ENCODE results near the gene PSMB11.
A peak's percentile ranks its signal among the peaks of the same experiment; 100 is the strongest.

PSMB11 gene

DNA sequence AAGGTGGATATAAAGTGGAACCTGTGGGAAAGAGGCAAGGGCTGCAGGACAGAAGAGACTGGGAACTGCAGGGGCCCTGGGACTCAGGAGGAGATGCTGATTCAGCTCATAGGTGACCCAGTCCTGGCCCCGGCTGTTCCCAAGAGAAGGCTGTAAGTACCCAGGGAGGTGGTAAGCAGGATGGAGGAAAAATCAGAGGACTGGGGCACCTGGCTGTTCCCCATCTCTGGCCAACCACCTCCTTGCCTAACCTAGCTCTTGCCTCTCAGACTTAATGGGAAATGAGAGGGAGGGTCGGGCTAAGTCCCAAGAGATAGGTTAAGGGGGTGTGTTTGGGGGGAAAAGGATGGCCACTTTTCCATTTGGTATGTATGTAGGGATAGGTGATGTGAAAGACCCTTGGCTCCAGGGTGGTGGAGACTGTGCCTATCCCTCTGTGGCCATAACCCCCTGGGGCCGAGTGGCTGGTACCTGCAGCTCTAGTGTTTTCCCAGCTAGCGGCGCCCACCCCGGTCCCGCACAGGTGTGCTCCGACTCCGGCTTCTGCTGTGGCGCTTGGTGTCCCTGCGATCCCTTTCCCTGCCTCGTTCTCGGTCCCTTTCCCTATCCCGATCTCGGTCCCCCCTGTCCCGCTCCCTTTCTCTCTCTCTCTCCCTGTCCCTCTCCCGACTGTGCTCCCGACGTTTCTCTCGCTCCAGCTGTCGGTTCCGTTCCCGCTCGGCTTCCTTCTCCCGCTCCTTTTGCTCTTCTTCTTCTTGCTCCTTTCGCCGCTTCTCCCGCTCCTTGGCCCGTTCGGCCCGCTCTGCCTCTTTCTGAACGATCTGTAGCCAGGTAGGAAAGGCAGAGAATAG, 16.9 kb downstream of the PSMB11 start:
- DNase-seq (ENCODE audit: low read depth), result no peak

DNA sequence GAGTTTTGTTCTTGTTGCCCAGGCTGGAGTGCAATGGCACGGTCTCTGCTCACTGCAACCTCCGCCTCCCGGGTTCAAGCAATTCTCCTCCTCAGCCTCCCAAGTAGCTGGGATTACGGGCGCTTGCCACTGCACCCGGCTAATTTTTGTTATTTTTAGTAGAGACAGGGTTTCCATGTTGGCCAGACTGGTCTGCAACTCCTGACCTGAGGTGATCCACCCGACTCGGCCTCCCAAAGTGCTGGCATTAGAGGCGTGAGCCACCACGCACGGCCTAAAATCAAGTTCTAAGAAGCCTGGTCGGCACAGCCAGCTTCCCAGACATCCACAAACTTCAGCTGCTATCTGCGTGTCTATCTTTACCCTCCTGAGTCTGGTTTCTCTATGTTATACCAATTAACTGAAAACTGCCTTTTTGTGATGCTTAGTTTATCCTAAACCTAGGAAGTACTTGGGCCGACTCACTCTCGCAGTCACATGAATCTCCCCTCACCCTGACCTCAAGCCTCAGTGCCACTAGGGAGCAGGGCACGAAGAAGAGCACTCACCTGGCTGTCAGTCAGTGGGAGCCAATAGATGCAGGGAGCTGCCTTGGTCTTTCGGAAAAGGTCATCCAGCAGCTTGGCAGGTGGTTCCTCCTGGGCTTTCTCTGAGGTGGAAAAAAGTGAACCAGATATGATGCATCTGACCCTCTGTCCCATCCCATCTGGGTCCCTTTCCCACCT, 18.7 kb downstream of the PSMB11 start:
- no peak for DNase-seq (ENCODE audit: low read depth)

DNA sequence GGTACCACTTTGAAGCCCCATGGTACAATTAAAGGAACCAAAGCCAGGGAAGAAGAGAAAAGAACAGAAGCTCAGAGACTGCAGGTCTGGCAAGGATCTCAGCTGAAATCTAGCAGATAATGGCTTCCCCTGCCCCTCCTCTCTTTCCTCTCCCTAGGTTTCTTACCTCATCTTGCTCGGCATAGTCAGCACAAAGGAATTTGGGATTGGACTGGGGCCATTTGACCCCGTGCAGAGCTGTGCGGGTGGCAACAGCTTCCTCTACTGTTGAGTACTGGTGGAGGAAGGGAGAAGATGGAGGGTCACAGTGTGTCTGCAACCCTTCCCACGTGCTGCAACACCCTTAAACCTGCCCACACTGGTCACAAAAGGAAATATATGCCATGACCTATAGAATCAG, 20.0 kb downstream of the PSMB11 start:
- DNase-seq (ENCODE audit: low read depth), result peak; percentile 98

DNA sequence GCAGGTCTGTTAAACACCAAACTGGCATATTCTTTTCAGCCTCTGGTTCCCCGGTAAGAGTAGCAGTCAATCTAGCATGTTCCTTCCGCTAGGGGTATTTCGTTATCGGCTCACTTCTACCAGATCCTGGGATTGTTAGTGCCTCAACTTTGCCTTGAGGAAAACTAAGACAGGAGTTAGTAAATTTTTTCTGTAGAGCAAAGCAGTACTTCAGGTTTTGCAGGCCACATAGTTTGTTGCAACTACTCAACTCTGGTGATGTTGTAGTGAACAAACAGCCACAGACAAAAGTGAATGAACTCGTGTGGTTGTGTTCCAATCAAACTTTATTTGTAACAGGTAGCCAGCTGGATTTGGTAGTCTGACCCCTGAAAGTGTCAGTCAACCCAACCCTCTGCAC, 21.6 kb downstream of the PSMB11 start:
- DNase-seq (ENCODE audit: low read depth), result no peak

DNA sequence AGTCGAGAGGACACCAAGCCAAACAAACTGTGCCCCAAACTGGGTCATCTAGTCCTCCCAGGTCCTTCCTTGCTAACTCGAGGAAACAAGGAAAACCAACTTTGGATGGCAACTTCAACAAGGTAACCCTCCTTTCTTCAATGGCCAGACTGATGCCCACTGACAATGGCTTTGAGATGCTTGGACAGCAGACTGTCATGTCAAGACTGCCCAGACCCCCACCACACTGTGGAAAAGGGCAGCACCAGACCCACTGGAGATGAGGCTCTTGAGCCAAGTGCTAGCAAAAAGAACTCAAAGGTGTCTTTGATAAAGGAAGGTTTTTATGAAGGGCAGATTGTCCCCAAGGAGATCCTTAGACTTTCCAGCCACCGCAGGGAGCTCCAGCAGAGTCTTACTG, 24.4 kb downstream of the PSMB11 start:
- DNase-seq (ENCODE audit: low read depth), result no peak

DNA sequence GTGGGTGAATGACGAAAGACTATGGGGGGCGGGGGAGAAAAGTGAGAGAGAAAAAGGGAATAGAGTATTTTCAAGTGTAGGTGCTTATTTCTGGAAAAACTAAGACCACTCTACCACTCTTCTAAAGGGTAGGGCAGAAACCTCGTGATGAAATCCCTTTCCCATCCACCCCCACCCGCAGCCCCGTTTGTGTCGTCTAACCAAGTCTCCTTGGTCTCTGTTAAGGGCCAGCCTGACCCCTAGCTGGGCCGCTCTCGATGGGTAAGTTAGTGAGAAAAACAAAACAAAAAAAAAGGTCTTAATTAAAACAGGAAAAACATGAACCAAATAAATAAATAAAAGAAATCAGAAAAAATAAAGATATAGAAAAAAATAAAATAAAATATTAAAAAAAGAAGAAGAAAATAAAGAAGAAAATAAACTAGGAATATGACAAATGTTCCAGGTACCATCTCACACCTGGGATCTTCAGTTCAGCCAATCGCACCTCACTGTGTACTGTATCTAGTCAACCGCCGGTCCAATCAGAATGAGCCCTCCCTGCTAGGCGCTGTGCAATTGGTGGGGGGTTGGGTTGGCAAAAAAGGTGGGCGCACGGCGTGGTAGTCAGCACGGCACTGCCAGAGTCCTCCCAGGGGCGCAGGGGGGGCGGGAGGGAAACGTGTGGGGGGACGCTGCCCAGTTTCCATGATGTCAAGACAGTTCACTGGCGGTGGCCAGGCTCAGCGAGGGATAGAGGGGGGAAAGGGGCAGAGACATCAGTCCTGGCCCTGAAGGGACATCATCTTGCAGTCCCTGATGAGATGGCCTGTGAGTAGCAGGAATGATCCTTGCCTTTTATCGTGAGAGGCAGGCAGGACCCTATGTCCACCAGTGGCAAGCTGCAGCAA, 25.1 kb downstream of the PSMB11 start:
- no peak for DNase-seq (ENCODE audit: low read depth)

DNA sequence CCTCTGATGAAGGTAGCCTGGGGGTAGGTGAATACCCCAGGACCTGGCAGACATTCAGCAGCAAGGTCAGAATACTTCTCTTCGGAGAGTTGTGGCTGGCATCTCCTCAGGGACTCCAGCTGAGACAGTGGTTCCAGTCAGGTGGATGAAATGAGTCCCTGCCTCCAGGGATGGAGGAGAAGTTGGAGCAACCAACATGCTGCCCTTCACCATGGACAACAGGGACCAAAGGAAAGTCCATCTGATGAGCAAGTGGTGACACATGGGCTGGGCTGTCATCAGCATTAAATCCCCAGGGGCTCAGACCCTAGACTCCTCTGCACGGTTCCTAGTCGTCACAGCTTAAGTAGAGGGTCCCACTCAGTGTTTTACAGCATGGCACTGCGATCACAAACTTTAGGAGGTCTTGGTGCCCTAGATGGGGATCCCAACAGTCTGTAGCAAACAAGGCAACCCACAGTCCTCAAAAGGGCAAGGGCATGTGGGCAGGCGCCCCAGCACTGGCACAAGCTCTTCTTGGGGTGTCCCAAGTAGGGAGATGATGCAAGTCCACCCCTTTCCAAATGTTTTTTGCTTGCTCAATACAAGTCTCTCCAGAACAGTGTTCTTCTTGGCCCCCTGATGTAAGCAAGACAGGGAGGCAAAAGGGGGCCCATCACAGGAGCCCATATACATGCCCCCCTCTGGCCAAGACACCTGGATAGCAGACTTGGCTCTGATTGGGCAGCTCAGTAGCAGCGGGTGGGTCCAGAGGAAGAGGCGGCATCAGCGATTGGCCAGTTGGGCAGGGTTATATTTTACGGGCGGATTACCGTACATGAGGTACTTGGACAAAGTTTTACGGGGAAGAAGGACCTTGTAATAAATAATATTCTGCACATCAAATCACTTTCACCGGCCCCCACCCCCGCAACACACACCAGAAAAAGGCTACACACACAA, 26.1 kb downstream of the PSMB11 start:
- no peak for DNase-seq (ENCODE audit: low read depth)

DNA sequence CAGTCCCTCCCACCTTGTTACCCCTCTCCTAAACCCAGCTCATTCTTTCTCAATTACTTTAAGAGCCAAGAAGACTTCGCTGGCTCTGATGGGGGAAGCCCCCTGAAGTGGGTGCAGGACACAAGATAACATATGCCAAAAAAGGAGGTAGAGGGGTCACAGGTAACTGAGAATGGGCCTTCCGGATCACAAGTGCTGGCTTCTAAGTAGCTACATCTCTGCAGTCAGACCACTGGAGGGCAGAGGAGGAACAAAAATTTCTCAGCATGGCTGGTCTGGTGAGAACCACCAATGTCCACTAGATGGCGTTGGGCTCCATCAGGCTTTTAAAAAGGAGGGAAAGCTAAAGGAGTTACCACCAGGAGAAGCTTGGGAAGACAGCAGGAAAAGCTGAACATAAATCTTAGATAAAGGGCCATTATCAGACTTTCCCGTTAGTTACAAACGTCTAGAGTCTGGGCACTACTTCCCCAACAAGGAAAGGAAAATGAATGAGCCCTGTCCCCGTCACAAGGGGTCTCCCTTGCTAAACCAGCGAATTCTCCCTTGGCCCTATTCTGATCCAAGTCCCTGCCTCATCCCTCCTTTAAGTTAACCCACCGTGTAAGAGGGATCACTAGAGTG, 26.9 kb downstream of the PSMB11 start:
- peak; percentile 93 for DNase-seq (ENCODE audit: low read depth)

DNA sequence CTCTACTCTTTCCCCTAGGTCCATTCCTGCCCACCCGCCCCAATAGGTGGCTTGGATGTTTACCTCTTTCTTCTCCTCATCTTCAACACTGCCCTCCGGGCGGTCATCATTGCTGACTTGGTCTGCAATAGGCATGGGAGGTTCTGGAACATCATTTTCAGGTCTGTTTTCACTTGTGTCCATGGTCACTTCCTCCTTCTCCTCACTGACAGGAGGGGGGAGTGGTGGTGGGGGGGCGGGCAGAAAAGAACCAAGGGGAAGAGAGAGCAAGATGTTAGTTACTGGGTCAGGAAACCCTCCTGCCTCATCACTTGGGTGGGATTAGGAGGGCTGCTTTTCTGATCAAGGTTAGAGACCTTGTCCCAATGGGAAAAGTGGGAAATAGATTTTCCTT, 27.4 kb downstream of the PSMB11 start:
- DNase-seq (ENCODE audit: low read depth), result no peak

DNA sequence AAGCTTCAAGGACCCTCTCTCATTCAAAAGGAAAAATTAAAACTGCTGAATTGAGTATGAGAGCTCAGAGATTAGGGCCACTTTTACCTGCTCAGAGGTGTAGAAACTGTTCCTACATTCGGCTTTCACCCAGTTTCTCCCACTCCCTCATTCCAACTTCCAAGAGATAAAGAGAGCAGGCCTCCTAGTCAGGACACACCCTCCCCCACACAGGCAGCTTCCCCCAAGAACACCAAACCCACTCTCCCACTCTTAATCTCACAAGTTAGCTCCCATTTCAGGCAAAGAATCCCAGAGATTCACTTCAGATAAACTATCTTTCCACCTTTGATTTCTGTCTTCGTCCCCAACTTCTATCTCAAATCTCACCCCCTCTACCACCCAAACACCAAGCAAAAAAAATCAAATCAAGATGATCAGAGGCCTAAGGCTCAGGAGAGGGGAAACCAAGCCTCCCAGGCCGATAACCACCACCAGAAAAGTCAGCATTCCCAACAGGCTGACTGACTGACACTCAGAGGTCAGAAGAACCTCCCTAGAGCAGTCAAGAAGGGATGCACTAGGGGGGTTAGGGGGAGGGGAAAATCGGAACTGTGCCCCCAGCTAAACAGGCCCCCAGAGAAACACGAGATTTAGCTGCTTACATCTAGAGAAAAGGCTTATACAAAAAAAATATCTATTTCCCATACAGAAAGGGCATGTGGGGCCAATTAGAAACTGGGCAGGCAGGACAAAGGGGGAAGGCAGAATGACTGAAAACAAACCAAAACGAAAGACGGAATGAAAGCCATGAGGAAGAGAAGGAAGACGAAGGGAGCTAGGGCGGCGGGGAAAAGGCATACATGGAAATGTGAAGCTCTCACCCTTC, 28.5 kb downstream of the PSMB11 start:
- DNase-seq (ENCODE audit: low read depth), result peak; percentile 64

DNA sequence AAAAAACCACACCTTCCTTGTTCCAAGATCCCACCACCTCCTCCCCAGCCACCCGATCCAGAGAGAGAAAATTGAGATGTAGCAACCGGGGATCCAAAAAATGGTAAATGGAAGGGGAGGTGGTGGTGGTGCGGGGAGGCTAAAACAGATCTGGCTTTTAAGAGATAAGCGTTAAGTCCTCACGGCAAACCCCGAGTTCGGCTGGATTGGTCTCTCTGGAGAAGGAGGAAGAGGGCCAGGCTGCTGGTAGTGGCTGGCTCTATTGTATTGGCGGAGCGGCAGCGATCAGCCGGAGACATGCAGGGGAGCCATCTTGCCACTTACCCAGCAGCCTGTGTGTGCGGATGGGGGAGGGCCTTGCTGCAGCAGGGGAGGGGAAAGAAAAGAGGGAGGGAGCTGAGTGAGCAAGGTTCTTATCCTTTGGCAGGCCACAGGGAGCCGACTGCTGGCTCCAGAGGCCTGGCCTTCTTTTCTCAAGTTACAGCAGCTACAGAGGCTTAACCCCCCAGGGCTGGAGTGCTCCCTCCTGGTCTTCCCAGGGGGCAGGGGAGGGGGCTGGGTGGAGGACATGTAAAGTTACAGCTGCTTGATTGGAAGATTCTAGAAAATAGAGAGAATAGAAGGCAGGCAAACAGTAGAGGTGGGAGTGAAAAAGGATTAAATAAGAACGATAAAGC, 29.4 kb downstream of the PSMB11 start:
- DNase-seq (ENCODE audit: low read depth), result peak; percentile 96

DNA sequence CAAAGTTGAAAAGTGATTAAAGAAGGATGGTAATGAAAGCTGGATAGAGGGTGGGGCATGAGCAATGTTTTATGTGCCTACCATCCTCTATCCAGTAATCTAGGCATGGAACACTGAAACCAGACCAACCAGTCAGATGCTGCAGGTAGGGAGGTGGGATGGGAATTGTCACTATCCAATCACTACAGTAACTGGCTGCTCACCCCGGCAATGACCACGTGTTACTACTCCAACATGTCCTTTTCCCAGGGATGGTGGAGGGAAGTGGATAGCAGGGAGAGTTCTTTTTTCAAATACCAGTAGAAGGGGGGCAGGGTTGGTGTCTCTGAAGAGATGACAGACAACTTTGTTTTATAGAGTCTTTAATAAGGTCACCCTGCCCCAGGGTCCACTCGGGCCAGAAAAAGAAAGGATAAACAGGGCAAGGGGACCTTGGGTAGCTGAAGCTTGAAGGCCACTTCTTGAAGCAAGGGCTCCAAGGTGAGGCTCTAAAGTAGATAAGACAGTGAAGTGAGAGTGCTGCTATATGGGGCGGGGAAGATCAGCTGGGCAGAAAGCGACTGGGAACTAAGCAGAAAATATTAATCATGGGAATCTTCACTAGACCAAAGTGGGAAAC, 30.0 kb downstream of the PSMB11 start:
- DNase-seq (ENCODE audit: low read depth), result no peak

DNA sequence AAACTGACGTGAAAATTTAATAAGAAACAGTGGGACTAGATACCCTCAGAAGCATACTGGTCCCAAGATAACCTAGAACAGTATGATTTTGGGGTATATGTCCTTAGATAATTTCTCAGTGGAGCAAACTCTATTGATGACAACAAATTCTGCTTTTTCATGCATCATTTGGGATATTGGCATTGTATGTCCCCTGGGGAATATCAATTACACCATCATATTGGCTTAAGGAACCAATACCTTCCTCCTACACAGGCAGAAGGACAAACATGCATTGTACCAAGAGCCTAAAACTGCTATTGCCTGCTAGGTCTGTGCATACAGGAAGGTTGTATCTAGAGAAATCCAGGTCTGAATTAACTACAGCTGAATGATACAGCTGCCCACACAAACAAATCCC, 32.9 kb downstream of the PSMB11 start:
- no peak for DNase-seq (ENCODE audit: low read depth)

DNA sequence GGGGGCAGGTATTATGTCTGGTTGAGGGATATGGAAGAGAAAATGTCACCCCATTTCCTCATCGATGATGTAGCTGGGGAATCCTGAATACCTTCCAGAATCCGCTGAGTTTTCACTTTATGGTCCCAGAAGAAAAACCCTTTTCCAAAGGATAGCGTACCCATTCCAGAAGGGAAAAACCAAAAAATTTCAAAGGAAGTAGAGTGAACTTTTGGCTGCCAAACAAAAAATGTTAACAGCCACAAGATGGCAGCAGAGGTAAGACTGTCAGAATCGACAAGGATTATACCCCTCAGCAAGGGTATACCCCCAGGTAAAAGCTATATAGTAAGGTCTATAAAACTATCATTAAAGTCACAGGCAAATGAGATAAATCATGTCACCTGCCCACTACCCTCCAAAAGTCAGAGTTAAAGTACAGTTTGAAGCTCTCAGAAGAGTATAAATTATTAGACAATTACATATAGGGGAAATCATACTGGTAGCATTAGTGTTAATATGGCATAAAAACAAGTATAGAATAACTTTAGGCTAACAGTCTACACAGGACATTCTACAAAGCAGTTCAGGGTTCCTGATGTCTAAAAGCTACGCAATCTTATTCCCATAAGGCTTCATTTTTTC, 34.9 kb downstream of the PSMB11 start:
- DNase-seq (ENCODE audit: low read depth), result no peak

DNA sequence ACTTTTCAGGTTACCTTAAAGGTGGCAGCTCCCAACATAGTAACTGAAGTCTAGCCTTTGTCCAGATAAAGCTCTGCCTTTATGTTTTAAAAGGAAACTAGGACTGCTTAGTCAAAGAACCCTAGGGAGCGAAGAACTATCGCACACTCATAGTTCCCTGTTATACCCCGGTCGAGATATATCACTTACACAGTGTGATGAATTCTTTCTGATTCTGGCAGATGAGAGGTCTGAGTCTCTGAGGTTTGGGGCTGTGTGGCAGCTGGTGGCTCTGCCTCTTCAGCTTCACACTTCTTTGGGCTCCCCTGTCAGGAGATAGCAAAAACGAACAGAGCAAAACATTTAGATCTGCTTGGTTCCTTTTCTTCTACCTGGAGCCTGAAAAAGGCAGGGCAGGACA, 36.0 kb downstream of the PSMB11 start:
- no peak for DNase-seq (ENCODE audit: low read depth)

DNA sequence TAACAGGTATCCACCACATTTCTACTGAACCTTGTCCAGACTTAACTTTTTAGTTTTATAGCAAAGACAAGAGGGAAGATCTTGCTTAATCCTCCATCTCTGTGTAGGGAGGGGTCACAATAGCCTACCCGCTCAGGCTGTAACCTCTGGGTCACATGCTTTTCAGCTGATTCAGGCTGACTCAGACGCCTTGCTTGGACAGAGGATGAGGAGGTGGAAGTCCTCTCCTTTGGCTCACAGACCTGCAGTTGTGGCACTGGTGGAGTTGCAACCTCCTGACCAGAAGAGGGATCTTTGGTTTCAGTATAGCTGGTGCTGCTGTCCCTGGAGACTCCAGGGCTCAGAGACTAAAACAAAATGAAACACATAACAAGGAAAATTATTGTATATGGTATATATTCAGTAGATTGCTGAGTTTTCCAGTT, 36.7 kb downstream of the PSMB11 start:
- DNase-seq (ENCODE audit: low read depth), result peak; percentile 97

DNA sequence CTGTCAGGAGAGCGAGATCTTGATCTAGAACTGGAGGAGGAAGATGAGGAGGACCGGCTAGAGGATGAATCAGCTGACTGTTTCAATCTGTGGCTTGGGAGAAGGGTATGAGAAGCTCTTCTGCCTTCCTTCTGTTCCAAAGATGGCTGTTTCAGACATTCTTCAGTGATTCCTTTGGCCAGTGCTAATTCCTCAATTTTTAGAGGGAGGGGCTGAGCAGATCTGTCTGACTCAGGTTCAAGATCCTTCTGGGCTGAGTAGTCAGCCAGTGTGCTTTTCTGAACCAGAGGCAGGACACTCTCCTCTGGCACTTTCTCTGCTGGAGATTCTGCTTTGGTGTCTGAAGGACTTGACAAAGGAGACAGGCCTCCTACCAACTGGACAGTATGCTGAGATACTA, 37.7 kb downstream of the PSMB11 start:
- DNase-seq (ENCODE audit: low read depth), result peak; percentile 65

DNA sequence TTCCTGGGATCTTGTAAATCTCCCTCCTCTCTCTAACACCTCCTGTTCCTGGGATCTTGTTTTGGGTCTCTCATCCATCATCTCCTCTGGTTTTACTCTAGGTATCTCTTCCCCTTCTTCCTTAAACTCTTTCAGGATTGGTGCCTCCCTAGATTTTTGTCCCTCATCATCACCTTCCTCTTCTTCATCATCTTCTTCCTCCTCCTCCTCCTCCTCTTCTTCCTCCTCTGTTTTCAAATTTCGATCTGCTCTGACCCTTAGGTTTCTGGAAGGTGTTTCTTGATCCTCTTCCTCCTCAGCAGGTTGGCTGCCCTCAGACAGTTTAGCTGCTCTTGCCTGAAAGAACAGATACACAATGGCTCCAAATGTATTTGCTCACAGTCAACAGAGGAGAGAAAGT, 38.5 kb downstream of the PSMB11 start:
- DNase-seq (ENCODE audit: low read depth), result no peak

Data from amniotic epithelial cell (primary cell).